ENCODE results near the gene OXSM.
A peak's percentile ranks its signal among the peaks of the same experiment; 100 is the strongest.

OXSM gene

DNA sequence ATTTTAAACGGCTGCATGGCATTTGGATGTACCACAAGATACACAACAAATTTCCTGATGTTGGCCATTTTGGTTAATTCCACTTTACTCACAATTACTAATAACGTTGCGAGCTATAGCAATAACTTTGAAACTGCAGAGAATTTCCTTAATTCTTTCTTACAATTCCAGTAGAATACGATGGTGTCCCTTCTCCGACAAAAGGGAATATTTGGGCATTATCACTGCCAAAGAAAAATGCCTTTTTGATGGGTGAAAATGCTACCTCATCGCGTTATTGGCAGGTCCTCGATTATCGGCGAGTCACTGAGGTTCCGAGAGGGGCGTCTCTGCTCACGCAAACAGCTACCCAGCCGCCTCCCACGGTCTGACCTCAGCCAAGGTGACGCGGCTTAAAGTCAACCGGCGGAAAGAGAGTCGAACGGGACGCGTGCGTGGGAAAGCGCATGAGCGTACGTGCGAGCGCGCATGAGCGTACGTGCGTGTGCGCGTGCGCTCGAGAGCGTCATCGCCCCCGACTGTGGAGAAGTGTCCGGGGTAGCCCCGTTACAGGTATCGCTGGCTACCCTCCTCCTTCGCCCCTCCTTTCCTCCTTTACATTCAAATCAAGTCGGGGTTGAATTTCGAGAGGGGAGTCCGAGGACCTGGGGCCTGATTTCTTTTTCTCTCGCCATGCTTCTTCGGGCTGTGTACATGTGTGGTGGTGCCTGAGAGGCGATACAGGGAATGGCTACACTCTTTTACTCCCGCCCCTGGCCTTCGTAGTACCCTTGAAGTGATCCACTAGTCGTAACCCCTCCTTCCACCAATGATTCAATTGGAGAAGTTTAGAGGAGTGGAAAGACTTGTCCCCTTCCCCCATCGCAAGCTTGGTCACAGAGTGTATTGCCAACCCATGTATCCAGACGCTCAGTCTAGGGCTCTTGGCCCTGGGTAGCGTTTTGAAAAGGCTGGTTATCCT is at the start of gene OXSM:
Gene OXSM, plus strand, starts transcription at position 495 of the 961 bp plus-strand sequence. CDS start 931 bp downstream, outside the sequence.
- peak; percentile 88 for DNase-seq (ENCODE audit: low spot score)

DNA sequence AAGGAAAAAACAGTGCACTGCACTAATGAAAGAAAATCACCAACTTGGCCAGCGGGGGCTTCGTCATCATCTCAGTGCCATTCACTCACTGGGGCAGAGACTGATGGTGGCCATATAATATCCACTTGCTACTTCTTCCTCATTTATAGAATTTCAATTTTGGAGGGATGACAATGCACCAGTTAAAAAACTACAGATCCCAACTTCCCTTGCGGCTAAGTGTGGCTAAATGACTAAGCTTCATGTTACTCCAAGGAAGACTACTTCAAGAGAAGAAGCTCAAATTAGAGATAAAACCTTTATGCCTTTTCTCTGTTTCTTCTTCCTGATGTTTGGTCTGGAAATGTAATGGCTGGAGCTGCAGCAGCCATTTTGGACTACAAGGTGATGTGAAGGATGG is 45.4 kb upstream of the OXSM start:
- no peak for DNase-seq (ENCODE audit: low spot score)

DNA sequence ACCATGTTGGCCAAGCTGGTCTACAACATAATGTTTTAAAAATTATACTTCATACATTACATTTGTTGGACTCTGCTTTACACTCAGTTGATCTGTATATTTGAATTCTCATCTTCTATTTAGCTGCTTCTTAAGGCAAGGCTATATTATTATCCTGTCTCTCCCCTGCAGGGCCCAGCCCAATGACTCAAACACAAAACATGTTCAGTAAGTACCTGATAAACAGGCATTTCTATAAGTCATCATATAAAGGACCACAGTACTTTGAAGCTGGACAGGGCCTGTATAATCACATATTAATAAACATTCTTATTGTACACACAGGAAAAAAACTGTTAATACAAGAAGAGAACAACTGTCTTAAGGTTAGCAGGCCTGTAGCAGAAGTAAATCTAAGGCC is 42.9 kb upstream of the OXSM start:
- no peak for DNase-seq (ENCODE audit: low spot score)

DNA sequence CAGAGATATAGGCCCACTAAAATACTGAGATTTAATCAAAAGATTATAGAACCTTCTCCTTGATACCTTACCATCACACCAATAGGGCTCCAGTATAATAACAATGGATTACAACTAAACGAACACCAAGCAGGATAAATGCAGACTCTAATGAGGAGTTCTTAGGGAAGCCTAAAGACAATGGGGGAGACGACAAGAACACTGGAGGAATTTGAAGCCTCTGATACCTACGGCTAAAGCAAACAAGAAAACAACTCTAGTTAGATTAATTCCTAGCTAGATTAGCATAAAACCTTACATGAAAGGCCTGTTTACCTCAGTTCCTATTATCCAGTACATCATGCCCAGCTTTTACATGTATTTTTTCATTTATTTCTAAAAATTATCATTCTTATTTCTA is 41.7 kb upstream of the OXSM start:
- DNase-seq (ENCODE audit: low spot score): no peak

DNA sequence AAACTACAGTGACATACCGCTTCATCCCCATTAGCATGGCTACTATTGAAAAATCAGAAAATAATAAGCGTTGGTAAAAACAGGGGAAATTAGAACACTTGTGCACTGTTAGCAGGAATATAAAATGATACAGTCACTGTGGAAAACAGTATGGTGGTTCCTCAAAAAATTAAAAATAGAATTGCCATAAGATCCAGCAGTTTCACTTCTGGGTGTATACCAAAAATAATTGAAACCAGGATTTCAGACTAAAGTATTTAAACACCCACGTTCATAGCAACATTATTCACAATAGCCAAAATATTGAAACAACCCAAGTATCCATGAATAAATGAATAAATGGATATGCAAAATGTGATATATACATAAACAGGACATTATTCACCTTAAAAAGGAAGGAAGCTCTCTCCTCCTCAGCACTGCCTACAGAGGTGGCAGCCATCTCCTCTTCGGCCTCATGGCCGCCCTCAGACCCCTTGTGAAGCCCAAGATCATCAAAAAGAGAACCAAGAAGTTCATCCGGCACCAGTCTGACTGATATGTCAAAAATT is 40.8 kb upstream of the OXSM start:
- DNase-seq (ENCODE audit: low spot score): no peak

- no peak for DNase-seq (ENCODE audit: low spot score)
Measured at GRCh38 chr3:25751048-25751447, 38.8 kb upstream of the OXSM start.

- DNase-seq (ENCODE audit: low spot score): no peak
Measured at GRCh38 chr3:25751725-25752124, 38.2 kb upstream of the OXSM start.

DNA sequence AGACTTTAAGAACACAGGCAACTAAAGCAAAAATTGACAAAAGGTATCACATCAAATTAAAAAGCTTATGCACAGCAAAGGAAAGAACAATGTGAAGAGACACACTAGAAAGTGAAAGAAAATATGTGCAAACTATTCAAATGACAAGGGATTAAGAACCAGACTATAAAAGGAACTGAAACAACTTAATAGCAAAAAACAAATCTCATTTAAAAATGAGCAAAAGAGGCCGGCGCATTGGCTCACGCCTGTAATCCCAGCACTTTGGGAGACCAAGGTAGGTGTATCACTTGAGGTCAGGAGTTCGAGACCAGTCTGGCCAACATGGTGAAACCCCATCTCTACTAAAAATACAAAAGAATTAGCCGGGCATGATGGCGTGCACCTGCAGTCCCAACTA is 21.0 kb upstream of the OXSM start:
- no peak for DNase-seq (ENCODE audit: low spot score)

DNA sequence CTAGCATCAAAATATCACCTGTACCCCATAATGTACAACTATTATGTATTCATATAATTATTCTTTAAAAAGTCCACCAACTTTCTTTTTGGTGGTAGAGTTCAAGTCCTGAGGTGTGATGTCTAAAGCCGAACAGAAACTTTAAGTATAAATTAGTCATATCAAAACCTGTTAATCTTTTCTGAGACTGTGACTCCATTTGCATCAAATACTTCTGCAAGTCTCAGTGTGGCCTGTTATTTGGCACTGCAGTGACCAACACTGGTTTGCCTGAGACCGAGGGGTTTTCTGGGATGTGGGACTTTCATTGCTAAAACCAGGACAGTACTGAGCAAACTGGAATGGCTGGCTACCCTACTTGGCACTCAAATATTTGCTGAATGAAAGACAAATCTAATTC is 14.0 kb upstream of the OXSM start:
- DNase-seq (ENCODE audit: low spot score): no peak

DNA sequence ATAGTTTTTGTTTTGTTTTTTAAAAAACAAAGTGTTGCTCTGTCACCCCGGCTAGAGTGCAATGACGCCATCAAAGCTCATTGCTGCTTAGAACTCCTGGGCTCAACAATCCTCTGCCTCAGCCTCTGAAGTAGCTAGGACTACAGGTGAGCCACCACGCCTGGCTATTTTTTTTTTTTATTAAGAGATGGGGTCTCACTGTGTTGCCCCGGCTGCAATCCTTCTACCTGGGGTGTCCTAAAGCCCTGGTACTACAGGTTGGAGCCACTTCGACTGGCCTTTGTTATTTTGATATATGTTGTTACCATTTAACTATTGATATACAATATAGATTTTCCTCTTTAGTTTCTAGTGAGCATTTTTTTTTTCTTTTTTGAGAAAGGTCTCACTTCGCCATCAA is 9.3 kb upstream of the OXSM start:
- no peak for DNase-seq (ENCODE audit: low spot score)

DNA sequence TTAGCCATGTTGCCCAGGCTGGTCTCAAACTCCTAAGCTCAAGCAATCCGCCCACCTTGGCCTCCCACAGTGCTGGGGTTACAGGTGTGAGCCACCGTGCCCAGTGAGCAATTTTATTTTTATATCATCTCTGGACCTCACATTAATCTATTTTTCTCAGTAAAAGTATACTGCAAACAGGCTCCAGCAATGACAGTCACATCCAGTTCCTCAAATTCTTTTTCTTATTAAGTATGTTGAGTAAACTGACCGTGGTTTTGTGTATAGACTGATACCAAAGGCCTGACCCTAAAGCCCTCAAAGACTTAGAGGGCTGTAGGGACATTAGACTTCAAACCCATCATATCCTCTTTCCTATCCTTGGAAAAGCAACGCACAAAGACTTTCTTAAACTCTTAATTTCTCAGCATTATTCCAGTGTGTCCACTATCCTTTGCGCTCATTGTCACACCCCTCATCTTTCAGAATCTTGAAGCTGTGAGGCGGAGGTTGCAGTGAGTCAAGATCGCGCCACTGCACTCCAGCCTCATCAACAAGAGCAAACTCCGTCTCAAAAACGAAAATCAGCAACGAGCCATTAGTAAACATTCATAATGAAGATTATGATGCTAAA is 8.6 kb upstream of the OXSM start:
- no peak for DNase-seq (ENCODE audit: low spot score)

DNA sequence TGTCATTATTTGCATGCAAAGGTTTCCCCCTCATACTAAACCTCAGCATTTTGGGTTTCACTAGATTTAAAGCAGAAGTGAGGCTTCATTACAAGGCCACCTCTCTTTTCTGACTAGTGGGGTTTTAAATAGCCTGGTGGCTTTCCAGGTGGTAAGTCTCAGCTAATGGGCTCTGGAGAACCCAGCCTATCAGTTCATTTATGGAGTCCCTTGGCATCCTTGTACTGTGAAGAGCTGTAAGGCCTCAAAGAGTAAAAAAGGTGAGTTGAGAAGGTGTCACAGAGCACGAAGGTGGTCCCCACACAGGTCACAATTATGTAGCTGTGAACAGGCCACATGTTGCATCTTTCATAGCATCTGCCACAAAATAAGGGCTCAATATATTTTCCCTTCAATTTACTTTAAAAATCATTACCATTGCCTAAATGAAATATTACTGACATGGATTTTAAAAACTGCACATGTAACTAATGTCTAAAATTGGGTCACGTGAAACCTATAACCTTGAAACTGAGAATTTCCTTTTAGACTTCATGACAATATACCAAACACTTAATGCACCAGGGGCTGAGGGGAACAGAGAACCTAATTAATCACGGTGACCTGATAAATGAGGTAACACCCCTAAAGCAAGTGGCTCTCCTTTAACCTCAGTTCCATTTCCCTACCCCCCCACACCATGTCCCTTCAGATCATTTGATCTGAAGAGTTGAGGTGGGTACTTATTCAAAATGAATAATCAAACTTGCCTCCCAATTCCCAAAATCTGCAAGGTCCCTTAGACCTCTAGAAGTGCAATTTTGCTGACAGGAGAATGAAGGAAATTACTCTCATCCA is 7.9 kb upstream of the OXSM start:
- no peak for DNase-seq (ENCODE audit: low spot score)

- no peak for DNase-seq (ENCODE audit: low spot score)
Measured at GRCh38 chr3:25782636-25782937, 7.3 kb upstream of the OXSM start.

GRCh38 chr3:25782938-25783660 is 6.8 kb upstream of the OXSM start, which contains the start of gene NGLY1:
TSS of gene NGLY1 (minus strand) at chr3:25783443. CDS start at chr3:25783390, 53 bp downstream.
- peak; percentile 83 for DNase-seq (ENCODE audit: low spot score)

- no peak for DNase-seq (ENCODE audit: low spot score)
Measured at GRCh38 chr3:25783661-25784512, 6.0 kb upstream of the OXSM start.

DNA sequence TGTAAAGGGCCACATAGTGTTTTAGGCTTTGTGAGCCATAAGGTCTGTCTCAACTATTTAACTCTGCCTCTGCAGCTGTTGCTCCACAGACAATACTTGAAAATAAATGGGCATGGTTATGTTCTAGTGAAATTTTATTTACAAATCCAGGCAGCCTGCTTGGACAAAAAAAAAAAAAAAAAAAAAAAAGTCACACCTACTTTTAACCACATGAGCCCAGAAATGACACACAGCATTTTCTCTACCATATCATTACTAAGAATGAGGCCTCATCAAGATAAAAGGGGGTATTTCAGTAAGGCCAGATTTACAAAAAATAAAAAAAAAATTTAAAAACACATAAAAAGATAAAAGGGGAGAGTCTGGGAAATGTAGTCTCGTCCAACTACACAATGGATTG is 4.9 kb upstream of the OXSM start:
- DNase-seq (ENCODE audit: low spot score): no peak

DNA sequence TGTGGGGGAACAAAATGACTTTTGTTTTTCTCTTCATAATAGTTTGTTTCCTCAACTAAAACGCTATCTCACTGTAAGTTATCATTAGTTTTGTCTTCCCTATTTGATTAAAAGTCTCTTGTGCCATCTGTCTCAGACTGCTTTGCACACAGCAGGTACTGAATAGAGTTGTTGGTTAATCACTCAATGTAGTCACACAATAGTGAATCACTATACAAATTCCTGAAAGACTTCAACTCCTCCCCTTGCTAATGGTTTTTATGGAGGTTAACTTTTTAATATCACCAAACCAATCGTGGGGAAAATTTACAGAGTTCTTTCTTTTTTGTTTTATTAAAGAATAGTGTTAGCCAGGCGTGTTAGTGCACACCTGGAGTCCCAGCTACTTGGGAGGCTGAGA is 4.1 kb upstream of the OXSM start:
- DNase-seq (ENCODE audit: low spot score): no peak

- no peak for DNase-seq (ENCODE audit: low spot score)
Measured at GRCh38 chr3:25787689-25788088, 2.2 kb upstream of the OXSM start.

GRCh38 chr3:25789209-25789595 is 688 bp upstream of the OXSM start:
- no peak for DNase-seq (ENCODE audit: low spot score)

- no peak for DNase-seq (ENCODE audit: low spot score)
Measured at GRCh38 chr3:25801786-25802185, 11.9 kb downstream of the OXSM start.

GRCh38 chr3:25803833-25804232 is 13.9 kb downstream of the OXSM start:
- DNase-seq (ENCODE audit: low spot score): no peak
